ENCODE results near the gene ZNF618.

Gene ZNF618, protein sequence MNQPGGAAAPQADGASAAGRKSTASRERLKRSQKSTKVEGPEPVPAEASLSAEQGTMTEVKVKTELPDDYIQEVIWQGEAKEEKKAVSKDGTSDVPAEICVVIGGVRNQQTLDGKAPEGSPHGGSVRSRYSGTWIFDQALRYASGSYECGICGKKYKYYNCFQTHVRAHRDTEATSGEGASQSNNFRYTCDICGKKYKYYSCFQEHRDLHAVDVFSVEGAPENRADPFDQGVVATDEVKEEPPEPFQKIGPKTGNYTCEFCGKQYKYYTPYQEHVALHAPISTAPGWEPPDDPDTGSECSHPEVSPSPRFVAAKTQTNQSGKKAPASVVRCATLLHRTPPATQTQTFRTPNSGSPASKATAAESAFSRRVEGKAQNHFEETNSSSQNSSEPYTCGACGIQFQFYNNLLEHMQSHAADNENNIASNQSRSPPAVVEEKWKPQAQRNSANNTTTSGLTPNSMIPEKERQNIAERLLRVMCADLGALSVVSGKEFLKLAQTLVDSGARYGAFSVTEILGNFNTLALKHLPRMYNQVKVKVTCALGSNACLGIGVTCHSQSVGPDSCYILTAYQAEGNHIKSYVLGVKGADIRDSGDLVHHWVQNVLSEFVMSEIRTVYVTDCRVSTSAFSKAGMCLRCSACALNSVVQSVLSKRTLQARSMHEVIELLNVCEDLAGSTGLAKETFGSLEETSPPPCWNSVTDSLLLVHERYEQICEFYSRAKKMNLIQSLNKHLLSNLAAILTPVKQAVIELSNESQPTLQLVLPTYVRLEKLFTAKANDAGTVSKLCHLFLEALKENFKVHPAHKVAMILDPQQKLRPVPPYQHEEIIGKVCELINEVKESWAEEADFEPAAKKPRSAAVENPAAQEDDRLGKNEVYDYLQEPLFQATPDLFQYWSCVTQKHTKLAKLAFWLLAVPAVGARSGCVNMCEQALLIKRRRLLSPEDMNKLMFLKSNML

DNA sequence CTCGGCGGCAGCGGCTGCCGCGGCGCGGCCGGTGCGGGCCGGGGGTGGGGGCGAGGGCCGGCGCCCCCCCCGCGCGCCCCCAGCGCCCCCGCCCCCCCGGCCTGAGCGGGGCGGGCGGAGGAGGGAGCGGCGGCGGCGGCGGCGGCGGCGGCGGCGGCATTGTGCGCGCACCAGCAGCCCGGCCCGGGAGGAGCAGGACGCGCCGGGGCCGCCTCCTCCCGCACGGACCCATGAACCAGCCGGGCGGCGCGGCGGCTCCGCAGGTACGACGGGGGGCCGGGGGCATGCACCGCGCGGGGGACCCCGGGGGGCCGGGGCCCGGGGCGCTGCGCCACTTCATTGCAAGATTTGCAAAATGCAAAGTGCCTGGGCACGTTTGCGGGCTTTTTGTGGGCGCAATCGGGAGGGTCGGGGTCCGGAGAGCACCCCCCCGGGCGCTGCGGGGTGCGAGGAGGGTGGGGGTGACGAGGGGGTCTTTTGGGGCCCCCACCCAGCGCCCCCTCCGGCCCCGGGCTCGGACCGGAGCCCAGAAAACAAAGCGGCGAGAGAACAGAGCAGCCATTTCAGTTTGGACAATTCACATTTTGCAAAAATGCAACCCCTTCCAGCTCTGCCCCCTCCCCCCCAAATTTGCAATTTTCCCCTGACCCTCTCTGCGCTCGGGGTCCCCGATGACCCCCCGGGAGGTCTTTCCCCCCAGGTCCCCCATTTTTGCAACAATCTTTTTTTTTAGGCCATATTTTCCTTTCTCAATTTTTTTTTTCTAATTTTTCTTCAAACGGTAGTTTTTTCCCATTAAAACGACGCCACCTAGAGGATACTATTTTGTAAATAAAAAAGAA lies at the start of gene ZNF618:
Gene ZNF618, plus strand, starts transcription at position 159 of the 842 bp plus-strand sequence. Its CDS starts 72 bp downstream, at position 231.
- ChIA-PET POLR2A (no interaction called here), CTCF (no interaction called here)
- DNase-seq (ENCODE audit: extremely low spot score): peak; percentile 50
- TF ChIP-seq, protein P1, sequence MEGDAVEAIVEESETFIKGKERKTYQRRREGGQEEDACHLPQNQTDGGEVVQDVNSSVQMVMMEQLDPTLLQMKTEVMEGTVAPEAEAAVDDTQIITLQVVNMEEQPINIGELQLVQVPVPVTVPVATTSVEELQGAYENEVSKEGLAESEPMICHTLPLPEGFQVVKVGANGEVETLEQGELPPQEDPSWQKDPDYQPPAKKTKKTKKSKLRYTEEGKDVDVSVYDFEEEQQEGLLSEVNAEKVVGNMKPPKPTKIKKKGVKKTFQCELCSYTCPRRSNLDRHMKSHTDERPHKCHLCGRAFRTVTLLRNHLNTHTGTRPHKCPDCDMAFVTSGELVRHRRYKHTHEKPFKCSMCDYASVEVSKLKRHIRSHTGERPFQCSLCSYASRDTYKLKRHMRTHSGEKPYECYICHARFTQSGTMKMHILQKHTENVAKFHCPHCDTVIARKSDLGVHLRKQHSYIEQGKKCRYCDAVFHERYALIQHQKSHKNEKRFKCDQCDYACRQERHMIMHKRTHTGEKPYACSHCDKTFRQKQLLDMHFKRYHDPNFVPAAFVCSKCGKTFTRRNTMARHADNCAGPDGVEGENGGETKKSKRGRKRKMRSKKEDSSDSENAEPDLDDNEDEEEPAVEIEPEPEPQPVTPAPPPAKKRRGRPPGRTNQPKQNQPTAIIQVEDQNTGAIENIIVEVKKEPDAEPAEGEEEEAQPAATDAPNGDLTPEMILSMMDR (IDR thresholded peaks at IDR 0.05; ENCODE audit: control extremely low read depth, extremely low read depth, low read depth, missing control alignments): peak; percentile 25

DNA sequence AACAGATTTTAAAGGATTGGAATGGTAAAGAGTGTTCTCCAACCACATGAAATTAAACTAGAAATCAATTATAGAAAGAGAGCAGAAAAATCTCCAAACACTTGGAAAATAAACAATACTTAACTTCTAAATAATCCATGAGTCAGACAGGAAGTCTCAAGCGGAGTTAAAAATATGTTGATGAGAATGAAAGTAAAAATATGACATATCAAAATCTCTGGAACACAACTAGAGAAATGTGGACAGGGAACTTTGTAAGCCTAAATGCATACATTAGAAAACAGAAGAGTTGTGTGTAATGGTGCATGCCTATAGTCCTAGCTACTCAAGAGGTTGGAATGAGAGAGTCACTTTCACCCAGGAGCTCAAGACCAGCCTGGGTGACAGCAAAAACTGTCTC lies 47.9 kb upstream of the ZNF618 start:
- ChIA-PET POLR2A (no interaction called here), CTCF (interaction anchor here (0.9 to 1.3 kb wide), 2 partner anchors 13 to 15 kb away, joined by 3 read pairs; no protein-coding TSS in a partner anchor)
- DNase-seq (ENCODE audit: extremely low spot score): no peak
- TF ChIP-seq, protein P1 (IDR thresholded peaks at IDR 0.05; ENCODE audit: control extremely low read depth, extremely low read depth, low read depth, missing control alignments): no peak

DNA sequence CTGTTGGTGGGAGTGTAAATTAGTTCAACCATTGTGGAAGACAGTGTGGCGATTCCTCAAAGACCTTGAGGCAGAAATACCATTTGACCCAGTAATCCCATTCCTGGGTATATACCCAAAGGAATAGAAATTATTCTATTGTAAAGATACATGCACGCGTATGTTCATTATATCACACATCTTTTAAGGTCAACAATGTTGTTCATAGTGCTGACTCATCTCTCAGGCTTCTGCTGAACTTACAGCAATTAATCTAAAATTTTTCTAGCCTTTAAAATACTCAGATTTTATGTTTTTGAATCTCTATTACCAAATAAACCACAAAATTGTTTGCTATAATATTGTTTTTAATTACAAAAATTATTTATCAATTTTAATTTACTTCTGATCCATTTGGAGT lies 38.8 kb upstream of the ZNF618 start:
- DNase-seq (ENCODE audit: extremely low spot score): no peak
- ChIA-PET CTCF (no interaction called here), POLR2A (no interaction called here)
- TF ChIP-seq, protein P1 (IDR thresholded peaks at IDR 0.05; ENCODE audit: control extremely low read depth, extremely low read depth, low read depth, missing control alignments): no peak

DNA sequence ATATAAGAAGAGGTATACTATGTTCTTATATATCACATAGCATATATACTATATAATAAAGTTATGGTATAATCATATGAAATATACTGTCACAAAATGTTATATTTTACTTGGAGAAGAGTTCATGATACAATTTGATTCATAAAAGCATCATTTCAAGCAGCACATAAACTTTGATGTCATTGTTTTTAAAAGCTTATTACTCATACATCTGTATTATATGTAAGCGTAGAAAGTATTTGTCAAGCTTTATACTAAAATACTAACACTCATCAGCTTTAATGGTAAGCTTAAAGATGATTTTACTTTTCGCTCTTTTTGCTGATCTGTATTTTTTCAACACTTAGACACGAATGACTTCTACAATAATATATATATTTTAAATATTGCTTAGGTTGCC lies 34.0 kb upstream of the ZNF618 start:
- no peak for DNase-seq (ENCODE audit: extremely low spot score)
- POLR2A ChIA-PET: no interaction called here
- TF ChIP-seq, protein P1 (IDR thresholded peaks at IDR 0.05; ENCODE audit: control extremely low read depth, extremely low read depth, low read depth, missing control alignments): no peak
- CTCF ChIA-PET: interaction anchor here (1.3 to 1.9 kb wide), 2 partner anchors 11 kb away, joined by 3 to 4 read pairs; no protein-coding TSS in a partner anchor

DNA sequence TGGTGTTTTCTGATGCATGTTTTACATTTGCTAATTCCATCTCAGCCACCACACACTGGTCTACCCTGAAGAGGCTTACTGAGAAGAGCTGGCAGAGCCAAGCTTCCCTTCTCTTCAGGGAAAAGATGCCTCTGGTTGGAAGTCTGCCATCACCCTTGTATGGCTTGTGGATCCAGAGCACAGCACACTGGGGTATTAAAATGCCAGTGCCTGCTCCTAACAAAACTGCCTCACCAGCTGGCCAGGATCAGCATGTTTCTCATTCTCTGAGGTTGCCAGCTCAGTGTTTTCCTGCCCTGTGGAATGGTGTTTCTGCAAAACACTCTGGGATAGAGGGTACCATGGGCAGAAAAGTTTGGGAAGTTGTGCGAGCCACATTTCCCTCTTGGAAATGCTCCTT lies 31.6 kb upstream of the ZNF618 start:
- no peak for DNase-seq (ENCODE audit: extremely low spot score)
- ChIA-PET CTCF (no interaction called here), POLR2A (no interaction called here)
- TF ChIP-seq, protein P1 (IDR thresholded peaks at IDR 0.05; ENCODE audit: control extremely low read depth, extremely low read depth, low read depth, missing control alignments): no peak

DNA sequence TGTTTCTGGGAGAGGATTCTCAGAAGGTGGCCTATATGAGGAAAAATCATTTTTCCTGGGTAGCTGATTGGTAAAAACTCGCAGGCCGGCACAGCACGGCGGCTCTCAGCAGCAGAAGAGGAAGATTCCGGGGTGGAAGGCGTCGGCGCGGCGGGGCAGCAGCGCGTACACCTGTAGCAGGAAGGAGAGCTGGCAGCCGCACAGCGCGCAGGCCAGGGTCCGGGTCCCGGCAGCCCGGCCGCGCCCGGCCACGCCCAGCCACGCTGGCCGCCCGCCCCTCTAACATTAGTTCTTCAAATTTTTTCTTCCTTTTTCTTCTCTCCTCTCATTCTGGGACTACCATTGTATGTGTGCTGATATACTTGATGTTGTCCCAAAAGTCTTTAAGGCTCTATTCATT lies 24.8 kb upstream of the ZNF618 start:
- CTCF ChIA-PET: no interaction called here
- TF ChIP-seq, protein P1 (IDR thresholded peaks at IDR 0.05; ENCODE audit: control extremely low read depth, extremely low read depth, low read depth, missing control alignments): no peak
- POLR2A ChIA-PET: no interaction called here
- no peak for DNase-seq (ENCODE audit: extremely low spot score)
